Neutrophil (primary cell): Measurements from ENCODE around the gene DPM2.
A peak's percentile ranks its signal among the peaks of the same experiment; 100 is the strongest.

ENCODE experiments used
- H3K27ac ChIP-seq: fragments of 200-600 bp; sonication (generic); 2 replicates; pipeline ENCODE4 v1.5.1; 2016; ENCODE audit warnings: mild to moderate bottlenecking, moderate library complexity
- H3K27me3 ChIP-seq: fragments of 200-600 bp; sonication (generic); 2 replicates; pipeline ENCODE4 v1.6.0; 2016; ENCODE audit warnings: mild to moderate bottlenecking
- H3K36me3 ChIP-seq: fragments of 200-600 bp; sonication (generic); 2 replicates; pipeline ENCODE4 v1.5.1; 2017
- H3K4me1 ChIP-seq, 2 experiments: fragments of 200-600 bp in 1 of 2; sonication (generic) in 1 of 2; 1 replicate in 1 of 2; 2 replicates in 1 of 2; pipeline versions ENCODE4 v1.5.1 to v1.6.1; 2013 to 2016; ENCODE audit warnings: low read depth in 1 of 2, low read length in 1 of 2, mild to moderate bottlenecking in 1 of 2, moderate library complexity in 1 of 2; ENCODE audit not compliant: control insufficient read depth in 1 of 2, insufficient read depth in 1 of 2
- H3K4me3 ChIP-seq, 2 experiments: fragments of 200-600 bp in 1 of 2; sonication (generic) in 1 of 2; 1 replicate in 1 of 2; 2 replicates in 1 of 2; pipeline ENCODE4 v1.5.1; 2013 to 2016; ENCODE audit warnings: low read depth in 1 of 2, low read length in 1 of 2, mild to moderate bottlenecking in 1 of 2, moderate library complexity in 1 of 2
- H3K9me3 ChIP-seq: fragments of 200-600 bp; sonication (generic); 2 replicates; pipeline ENCODE4 v1.5.1; 2016
- CTCF ChIP-seq: fragments of 200-600 bp; sonication (generic); IDR thresholded peaks from 2 replicates; pipeline ENCODE4 v1.5.1; 2016; ENCODE audit warnings: antibody characterized with exemption

Gene DPM2

GRCh38 chr9:127920794-127921193 lies 16.9 kb downstream of the DPM2 start:
- Histone ChIP-seq H3K9me3 (no peaks in the 10 kb centered on the region), H3K27ac (no peak overlapping the region), H3K4me1 (peaks cover 53 to 55% of the 10 kb centered on the region in 2 experiments), H3K4me3 (no peak overlapping the region), H3K36me3 (no peaks in the 10 kb centered on the region), H3K27me3 (peaks cover 52% of the 10 kb centered on the region)
- no peak for TF ChIP-seq CTCF

GRCh38 chr9:127919253-127919815 lies 18.3 kb downstream of the DPM2 start:
- H3K27me3 ChIP-seq = peaks cover 38% of the 10 kb centered on the region
- H3K36me3 ChIP-seq = no peaks in the 10 kb centered on the region
- H3K9me3 ChIP-seq = no peaks in the 10 kb centered on the region
- peaks cover 53 to 56% of the 10 kb centered on the region in 2 experiments for H3K4me1 ChIP-seq
- no peak for TF ChIP-seq CTCF
- peak overlapping the region; percentile 47 for H3K27ac ChIP-seq
- H3K4me3 ChIP-seq = peak overlapping the region; percentile 21 to 28

- no peak for TF ChIP-seq CTCF
- Histone ChIP-seq H3K36me3 (no peaks in the 10 kb centered on the region), H3K9me3 (no peaks in the 10 kb centered on the region), H3K27me3 (peaks cover 29% of the 10 kb centered on the region), H3K27ac (peak overlapping the region; percentile 47), H3K4me3 (peak overlapping the region in 1 of 2 experiments; percentile 28), H3K4me1 (peaks cover 53 to 56% of the 10 kb centered on the region in 2 experiments)
Observed at GRCh38 chr9:127918183-127919107, 19.2 kb downstream of the DPM2 start.

- Histone ChIP-seq H3K9me3 (no peaks in the 10 kb centered on the region), H3K36me3 (no peaks in the 10 kb centered on the region), H3K27me3 (peaks cover 21% of the 10 kb centered on the region), H3K27ac (peak overlapping the region; percentile 43), H3K4me1 (peaks cover 53 to 56% of the 10 kb centered on the region in 2 experiments), H3K4me3 (peak overlapping the region; percentile 33 to 44)
- TF ChIP-seq CTCF = no peak
Observed at GRCh38 chr9:127917603-127918002, 20.1 kb downstream of the DPM2 start.

- Histone ChIP-seq H3K27ac (peak within 1 kb of the TSS; percentile 43), H3K4me3 (peak within 1 kb of the TSS; percentile 50 to 71), H3K27me3 (peaks cover 16% of the 10 kb centered on the region), H3K36me3 (no peaks in the 10 kb centered on the region), H3K4me1 (peaks cover 51 to 54% of the 10 kb centered on the region in 2 experiments), H3K9me3 (no peaks in the 10 kb centered on the region)
- peak; percentile 49 for TF ChIP-seq CTCF
Observed at GRCh38 chr9:127916720-127917581, 20.7 kb downstream of the DPM2 start, which contains the start of gene ST6GALNAC4. TSS of gene ST6GALNAC4 (minus strand) at chr9:127917041. CDS start at chr9:127916419, 622 bp downstream.
